ENCODE measurements around the gene CDC42BPA.

DNA sequence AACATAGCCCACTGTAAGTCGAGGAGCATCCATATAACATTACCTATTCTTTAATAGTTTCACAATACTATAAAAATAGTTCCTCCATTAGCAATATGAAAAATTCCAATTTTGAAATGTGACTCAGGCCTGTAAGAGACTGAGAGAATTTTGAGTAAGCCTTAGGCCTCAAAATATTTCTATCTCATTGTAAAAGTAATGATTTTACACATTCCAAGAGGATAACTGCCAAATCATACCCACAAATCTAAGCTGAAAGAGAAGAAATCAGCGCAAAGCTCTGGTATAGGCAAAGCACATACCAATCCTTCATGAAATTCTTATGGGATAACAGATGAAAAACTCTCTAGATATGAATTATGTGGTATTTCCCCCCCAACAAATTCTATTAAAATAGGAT is 144.1 kb downstream of the CDC42BPA start:
- TF ChIP-seq, protein P1, sequence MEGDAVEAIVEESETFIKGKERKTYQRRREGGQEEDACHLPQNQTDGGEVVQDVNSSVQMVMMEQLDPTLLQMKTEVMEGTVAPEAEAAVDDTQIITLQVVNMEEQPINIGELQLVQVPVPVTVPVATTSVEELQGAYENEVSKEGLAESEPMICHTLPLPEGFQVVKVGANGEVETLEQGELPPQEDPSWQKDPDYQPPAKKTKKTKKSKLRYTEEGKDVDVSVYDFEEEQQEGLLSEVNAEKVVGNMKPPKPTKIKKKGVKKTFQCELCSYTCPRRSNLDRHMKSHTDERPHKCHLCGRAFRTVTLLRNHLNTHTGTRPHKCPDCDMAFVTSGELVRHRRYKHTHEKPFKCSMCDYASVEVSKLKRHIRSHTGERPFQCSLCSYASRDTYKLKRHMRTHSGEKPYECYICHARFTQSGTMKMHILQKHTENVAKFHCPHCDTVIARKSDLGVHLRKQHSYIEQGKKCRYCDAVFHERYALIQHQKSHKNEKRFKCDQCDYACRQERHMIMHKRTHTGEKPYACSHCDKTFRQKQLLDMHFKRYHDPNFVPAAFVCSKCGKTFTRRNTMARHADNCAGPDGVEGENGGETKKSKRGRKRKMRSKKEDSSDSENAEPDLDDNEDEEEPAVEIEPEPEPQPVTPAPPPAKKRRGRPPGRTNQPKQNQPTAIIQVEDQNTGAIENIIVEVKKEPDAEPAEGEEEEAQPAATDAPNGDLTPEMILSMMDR (IDR thresholded peaks at IDR 0.05): no peak
- no peak for TF ChIP-seq ZFX (IDR thresholded peaks at IDR 0.05; ENCODE audit: borderline replicate concordance)

Data from 22Rv1 (cell line).